Stomach smooth muscle (tissue), 2 donors: Measurements from ENCODE around the gene FBLN2.

Experiments
- H3K27ac ChIP-seq: one replicate; pipeline ENCODE4 v1.7.0; 2013; ENCODE audit warnings: mild to moderate bottlenecking, low read length, inconsistent platforms
- H3K27me3 ChIP-seq, 2 donors: one replicate each; pipeline ENCODE4 v1.7.0; 2013; ENCODE audit warnings: low read length in 2 of 2; ENCODE audit not compliant: insufficient read depth in 2 of 2, control insufficient read depth in 1 of 2
- H3K36me3 ChIP-seq, 2 donors: one replicate each; pipeline ENCODE4 v1.7.0; 2013; ENCODE audit warnings: low read length in 2 of 2; ENCODE audit not compliant: control insufficient read depth in 2 of 2, insufficient read depth in 2 of 2
- H3K4me1 ChIP-seq: one replicate; pipeline ENCODE4 v1.7.0; 2013; ENCODE audit warnings: low read length; ENCODE audit not compliant: control insufficient read depth, insufficient read depth
- H3K4me3 ChIP-seq, 2 donors: one replicate each; pipeline ENCODE4 v1.7.0; 2013; ENCODE audit warnings: low read length in 2 of 2
- H3K9ac ChIP-seq, 2 donors: one replicate each; pipeline ENCODE4 v1.7.0; 2013; ENCODE audit warnings: low read length in 2 of 2, mild to moderate bottlenecking in 1 of 2
- H3K9me3 ChIP-seq, 2 donors: one replicate each; pipeline ENCODE4 v1.7.0; 2013; ENCODE audit warnings: low read length in 2 of 2; ENCODE audit not compliant: control insufficient read depth in 2 of 2
- donor health status: healthy.
- donor health status: Pancreatic carcinoma.

The FBLN2 gene

DNA sequence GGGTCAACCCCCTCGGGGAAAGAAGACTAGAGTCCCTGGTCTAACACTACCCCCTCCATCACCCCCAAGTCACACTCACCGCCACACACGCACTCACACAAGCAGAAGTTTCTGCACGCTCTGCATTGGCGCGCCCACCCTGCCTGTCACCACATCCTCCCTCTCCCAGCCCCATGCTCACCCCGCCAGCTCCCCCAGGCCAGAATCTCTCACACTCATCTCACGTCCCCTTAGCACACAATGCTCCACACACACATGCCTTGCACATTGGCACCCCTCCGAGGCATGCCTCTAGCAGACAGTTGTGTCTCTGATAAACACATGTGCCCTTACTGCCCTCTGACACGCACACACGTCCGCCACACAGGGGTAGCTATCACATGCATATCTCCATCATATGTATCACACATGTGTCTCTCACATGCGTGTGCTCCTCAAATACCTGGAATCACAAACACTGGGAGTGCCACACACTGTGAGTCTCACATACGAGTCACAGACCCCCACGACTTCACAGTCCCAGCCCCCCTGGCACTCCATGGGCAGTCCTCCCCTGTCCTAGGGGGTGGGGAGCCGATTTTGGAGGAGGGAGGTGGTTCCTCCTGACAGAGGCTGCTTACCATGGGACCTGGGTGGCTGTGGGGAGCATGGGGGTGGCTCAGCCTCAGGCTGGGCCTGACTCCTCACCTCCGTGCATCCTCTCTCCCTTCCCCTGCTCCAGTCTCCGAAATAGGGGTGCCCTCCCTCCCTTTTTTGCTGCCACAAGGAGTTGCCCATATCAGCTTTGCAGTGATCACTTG is 898 bp downstream of the FBLN2 start:
- no peak overlapping the region for H3K27ac ChIP-seq
- H3K4me1 ChIP-seq = peaks cover 23% of the 10 kb centered on the region
- peaks cover 20 to 26% of the 10 kb centered on the region in 2 donors for H3K27me3 ChIP-seq
- H3K9ac ChIP-seq = no peak overlapping the region
- peak overlapping the region in 1 of 2 donors; percentile 63 for H3K4me3 ChIP-seq
- no peaks in the 10 kb centered on the region for H3K9me3 ChIP-seq
- no peaks in the 10 kb centered on the region for H3K36me3 ChIP-seq

DNA sequence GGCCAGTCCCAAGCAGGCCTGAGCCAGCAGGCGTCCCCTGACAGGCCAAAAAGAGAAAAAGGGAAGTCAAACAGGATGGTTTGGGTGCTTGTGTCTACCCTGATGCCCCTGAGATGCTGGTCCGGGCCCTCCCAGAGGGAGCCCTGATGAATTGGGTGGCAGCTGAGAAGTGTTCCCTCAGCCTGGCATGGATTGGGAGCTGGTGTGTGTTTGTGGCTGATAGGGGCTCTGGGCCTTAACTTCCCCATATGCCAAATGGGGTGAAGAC is 1.4 kb downstream of the FBLN2 start:
- Histone ChIP-seq H3K27me3 (peaks cover 20 to 26% of the 10 kb centered on the region in 2 donors), H3K9ac (no peak overlapping the region), H3K36me3 (no peaks in the 10 kb centered on the region), H3K4me1 (peaks cover 23% of the 10 kb centered on the region), H3K27ac (no peak overlapping the region), H3K4me3 (peak overlapping the region in 1 of 2 donors; percentile 63), H3K9me3 (no peaks in the 10 kb centered on the region)

DNA sequence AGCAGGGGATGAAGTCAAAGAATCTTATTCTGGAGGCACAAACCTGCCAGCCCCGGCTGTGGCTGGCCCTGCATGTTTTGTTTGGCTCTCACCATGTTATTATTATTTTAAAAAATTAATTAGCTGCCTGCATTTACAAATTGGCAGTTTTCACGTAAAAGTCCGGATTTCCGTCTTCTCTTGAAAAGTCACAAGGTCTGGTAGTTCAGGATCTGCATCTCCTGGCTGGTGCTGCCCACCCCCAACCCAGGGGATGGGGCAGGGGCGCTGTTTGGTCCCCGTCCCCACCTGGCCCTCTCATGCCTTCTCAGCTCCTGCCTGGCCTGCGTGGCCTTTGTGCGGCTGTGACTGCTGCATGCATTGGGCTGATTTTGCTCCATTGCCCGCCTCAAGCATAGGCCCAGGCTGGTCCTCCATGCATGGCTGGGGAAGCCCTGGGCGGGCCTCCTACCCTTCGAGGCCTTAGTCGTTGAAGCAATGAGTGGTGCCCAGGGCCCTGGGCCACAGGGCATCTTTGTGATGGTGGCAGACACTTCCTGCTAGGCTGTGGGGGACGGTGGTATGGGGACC is 2.0 kb downstream of the FBLN2 start:
- no peaks in the 10 kb centered on the region for H3K9me3 ChIP-seq
- H3K36me3 ChIP-seq = no peaks in the 10 kb centered on the region
- no peak overlapping the region for H3K27ac ChIP-seq
- H3K4me3 ChIP-seq = peak overlapping the region in 1 of 2 donors; percentile 63
- H3K4me1 ChIP-seq = peaks cover 23% of the 10 kb centered on the region
- H3K9ac ChIP-seq = no peak overlapping the region
- peaks cover 20 to 26% of the 10 kb centered on the region in 2 donors for H3K27me3 ChIP-seq

DNA sequence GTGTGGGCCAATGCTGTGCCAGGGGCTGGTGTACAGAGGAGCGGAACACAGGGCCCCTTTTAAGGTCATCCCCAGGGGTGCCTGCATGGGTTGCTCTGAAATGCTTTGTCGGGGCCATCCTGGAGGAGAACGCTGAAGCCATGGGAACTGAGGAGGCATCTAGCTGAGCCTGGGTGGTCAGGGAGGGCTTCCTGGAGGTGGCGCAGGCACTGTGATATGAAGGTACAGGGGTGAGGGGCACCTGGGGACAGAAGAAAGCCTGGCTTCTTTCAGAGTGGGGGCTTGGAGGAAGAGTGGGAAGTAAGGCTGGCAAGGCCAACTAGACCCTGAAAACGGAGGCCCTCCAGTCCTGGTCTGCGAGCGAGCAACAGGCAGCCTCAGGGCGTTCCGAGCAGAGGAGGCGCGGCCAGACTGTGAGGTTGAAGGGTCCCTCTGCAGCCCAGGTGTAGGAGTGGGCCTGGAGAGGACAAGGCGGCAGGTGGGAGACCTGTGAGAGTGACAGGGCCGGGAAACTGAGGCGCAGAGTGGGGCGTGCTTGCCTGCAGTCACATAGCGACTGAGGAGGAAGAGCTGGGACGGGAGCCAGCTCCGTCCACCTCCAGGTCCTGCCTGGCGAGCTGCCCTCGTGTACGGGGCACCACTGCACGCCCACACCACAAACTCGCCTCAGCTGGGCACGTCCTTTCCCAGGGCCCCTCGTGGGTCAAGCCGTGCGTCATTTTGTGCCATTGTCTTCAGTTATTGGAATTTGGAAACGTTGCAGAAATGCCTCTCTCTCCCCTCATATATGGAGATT is 4.1 kb downstream of the FBLN2 start:
- Histone ChIP-seq H3K9me3 (no peaks in the 10 kb centered on the region), H3K4me3 (peak overlapping the region in 1 of 2 donors; percentile 35), H3K36me3 (no peaks in the 10 kb centered on the region), H3K27ac (no peak overlapping the region), H3K4me1 (peaks cover 19% of the 10 kb centered on the region), H3K27me3 (peaks cover 18 to 22% of the 10 kb centered on the region in 2 donors), H3K9ac (no peak overlapping the region)

DNA sequence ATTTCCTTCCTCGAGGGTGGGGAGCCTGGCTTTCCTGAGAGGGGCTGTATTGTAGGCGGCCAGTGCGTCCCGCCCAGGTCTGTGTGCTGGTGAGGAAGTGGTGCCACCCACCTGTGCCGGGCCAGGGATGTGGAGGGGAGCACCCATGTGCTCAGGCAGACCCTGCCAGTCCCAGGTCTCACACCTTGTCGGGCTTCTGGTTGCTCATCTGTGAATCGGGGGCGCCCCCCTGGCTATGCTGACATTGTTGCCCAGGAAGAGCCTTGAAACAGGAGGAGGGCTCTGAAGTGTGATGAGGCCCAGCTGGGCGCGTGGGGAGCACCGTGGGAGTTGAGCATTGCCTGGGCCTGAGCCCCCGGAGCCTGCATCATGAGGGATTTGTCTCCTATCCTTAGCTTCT is 4.8 kb downstream of the FBLN2 start:
- peaks cover 18% of the 10 kb centered on the region for H3K4me1 ChIP-seq
- no peak overlapping the region for H3K27ac ChIP-seq

DNA sequence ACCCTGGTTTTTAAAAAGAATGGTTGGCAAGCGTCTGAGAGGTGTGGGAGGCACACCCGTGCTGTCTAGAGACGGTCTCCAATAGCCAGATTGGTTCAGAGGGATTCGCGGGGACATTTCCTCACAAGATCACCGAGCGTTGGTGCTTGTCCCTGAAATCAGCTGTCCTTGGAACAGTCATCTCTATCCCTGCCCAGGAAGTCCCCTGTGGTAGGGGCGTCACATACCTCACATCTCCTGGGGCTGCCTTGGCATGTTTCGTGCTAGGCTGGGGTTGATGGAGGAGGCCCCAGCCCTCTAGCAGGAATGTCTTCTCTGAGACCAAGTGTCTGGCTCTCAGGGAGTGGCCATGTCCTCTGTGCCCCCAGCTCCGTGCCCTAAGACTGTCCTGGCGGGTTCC is 6.8 kb downstream of the FBLN2 start:
- Histone ChIP-seq H3K4me1 (peaks cover 20% of the 10 kb centered on the region), H3K36me3 (no peaks in the 10 kb centered on the region), H3K9ac (no peak overlapping the region), H3K9me3 (no peaks in the 10 kb centered on the region), H3K4me3 (no peak overlapping the region), H3K27me3 (peaks cover 4 to 10% of the 10 kb centered on the region in 2 donors), H3K27ac (no peak overlapping the region)

More for the DNA sequence above, 4.8 kb downstream of the FBLN2 start:
- no peak overlapping the region for H3K9ac ChIP-seq
- H3K4me3 ChIP-seq = no peak overlapping the region
- no peaks in the 10 kb centered on the region for H3K9me3 ChIP-seq
- H3K36me3 ChIP-seq = no peaks in the 10 kb centered on the region
- peaks cover 12 to 18% of the 10 kb centered on the region in 2 donors for H3K27me3 ChIP-seq

DNA sequence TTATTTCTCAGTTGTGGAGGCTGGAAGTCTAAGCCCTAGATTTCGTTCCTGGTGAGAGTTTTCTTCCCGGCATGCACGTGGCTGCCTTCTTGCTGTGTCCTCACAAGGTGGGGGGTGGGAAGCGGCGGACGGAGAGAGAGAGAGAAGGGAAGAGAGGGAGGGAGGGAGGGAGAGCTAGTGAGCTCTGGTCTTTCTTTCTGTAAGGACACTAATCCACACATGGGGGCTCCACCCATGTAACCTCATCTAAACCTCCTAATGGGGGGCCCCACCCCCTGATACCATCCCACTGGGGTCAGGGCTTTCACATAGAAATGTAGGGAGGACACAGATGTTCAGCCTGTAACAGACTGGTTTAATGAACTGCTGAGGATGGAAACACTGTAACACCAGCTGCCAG is 7.3 kb downstream of the FBLN2 start:
- no peaks in the 10 kb centered on the region for H3K9me3 ChIP-seq
- peaks cover 19% of the 10 kb centered on the region for H3K4me1 ChIP-seq
- no peaks in the 10 kb centered on the region for H3K36me3 ChIP-seq
- H3K4me3 ChIP-seq = no peak overlapping the region
- no peak overlapping the region for H3K9ac ChIP-seq
- H3K27me3 ChIP-seq = peaks cover 4 to 10% of the 10 kb centered on the region in 2 donors
- H3K27ac ChIP-seq = no peak overlapping the region

DNA sequence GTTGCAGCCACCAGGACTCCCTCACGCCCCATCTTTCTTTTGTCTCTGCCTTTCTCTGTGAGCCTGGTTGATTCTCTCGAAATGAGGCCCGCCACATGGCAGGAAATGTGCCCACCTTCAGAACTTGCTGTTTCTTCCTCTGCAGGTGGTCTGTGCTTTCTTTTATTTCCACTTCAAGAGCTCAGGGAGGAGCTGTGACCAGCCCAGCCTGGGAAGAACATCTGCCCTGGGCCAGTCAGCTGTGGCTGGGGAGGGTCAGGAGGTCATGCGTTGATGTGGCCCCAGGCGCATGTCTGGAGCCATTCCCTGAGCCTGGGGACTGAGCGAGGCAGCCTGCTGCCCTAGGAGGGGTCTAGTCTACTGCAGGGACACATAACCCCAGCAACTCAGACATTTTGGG is 8.0 kb downstream of the FBLN2 start:
- Histone ChIP-seq H3K9ac (no peak overlapping the region), H3K27ac (no peak overlapping the region), H3K4me1 (peaks cover 15% of the 10 kb centered on the region), H3K9me3 (no peaks in the 10 kb centered on the region), H3K4me3 (no peak overlapping the region), H3K27me3 (peaks cover 2 to 7% of the 10 kb centered on the region in 2 donors), H3K36me3 (no peaks in the 10 kb centered on the region)

DNA sequence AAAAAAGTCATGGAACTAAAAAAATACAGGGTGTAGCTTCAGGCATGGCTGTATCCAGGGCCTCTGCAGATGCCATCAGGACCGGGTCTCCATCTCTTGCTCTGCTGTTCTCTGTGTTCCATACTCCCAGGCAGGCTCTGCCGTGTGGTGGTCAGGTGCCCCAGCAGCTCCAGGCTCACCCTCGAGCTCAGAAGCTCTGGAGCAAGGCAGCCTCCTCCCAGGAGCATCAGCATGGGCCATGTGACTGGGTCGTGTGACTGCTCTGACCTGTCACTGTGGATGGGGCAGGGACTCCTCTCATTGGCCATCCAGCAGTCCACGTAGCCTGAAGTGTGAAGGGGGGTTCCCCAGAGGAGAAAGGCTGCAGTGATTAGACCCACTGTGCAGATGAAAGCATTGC is 8.5 kb downstream of the FBLN2 start:
- Histone ChIP-seq H3K4me3 (no peak overlapping the region), H3K27me3 (peaks cover 2% of the 10 kb centered on the region in 2 donors), H3K27ac (no peak overlapping the region), H3K36me3 (no peaks in the 10 kb centered on the region), H3K9me3 (no peaks in the 10 kb centered on the region), H3K9ac (no peak overlapping the region), H3K4me1 (peaks cover 15% of the 10 kb centered on the region)

DNA sequence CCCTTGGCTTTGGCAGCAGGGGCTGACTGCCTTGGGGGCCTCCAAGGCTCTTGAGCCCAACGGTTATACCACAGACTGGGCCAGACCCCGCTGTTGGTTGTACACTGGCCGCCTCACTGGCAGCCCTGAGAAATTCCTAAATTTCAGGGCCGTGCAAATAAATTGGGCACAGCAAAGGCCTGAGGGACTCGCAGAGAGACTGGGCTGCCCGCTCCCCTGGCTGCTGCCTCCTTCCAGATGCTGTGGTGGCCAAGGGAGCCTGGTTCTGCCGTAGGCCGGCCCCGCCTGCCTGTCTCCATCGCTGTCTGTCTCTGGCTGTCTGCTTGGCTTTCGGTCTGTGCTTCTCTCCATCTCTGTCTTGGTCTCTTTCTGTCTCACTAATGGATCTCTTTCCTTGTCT is 9.0 kb downstream of the FBLN2 start:
- Histone ChIP-seq H3K36me3 (no peaks in the 10 kb centered on the region), H3K27ac (no peak overlapping the region), H3K4me1 (peaks cover 11% of the 10 kb centered on the region), H3K4me3 (no peak overlapping the region), H3K27me3 (no peaks in the 10 kb centered on the region), H3K9me3 (no peaks in the 10 kb centered on the region), H3K9ac (no peak overlapping the region)
